Stimulated activated CD4-positive, alpha-beta T cell treated with anti-CD3 and anti-CD28 coated beads, Interleukin-1b, Interleukin-23, amount 100 ng/mL, for 24 hours (primary cell): Measurements from ENCODE around the gene CYSRT1.

ENCODE experiments used
- DNase-seq, 4 experiments: peaks; one replicate each; pipeline ENCODE4 v3.0.0-alpha.2; 2020; ENCODE audit warnings: low read depth in 4 of 4, low spot score in 1 of 4

CYSRT1 gene

DNA sequence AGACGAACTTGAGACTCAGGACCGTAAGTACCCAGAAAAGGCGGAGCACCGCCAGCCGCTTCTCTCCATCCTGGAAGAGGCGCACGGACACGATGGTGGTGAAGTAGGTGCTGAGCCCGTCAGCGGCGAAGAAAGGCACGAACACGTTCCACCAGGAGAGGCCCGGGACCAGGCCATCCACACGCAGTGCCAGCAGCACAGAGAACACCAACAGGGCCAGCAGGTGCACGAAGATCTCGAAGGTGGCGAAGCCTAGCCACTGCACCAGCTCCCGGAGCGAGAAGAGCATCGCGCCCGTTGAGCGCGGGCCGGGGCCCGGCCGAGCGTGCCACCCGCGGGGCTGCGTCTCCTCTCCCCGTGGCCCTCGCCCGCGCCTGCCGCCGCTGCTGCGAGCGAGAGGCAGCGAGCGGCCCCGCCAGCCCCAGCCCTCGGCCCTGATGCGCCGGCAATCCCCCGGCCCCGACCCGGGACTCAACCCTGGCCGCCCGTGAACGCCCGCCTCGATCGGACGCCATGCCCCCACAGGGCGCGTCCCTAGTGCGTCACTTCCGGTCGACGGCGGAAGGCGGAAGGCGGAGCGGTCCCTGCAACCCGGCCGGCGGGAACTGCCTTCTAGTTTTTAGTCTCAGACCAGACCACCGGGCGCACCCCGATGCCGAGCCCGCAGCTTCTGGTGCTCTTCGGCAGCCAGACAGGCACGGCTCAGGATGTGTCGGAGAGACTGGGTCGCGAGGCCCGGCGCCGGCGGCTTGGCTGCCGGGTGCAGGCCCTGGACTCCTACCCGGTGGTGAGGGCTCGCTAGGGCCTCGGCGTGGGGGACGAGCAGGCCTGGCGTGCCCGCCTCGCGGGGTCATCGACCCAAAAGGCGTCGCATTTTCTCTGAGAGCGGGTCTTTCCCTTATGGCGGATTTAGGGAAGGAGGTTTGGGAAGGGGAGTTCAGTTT is 19.6 kb upstream of the CYSRT1 start, which contains the start of the genes NDOR1 and TMEM203:
Gene NDOR1, plus strand, starts transcription at position 575 of the 944 bp plus-strand sequence. Its CDS starts 78 bp downstream, at position 653.
Gene TMEM203, minus strand, starts transcription at position 523 of the 944 bp plus-strand sequence. Its CDS starts 234 bp downstream, at position 289.
- peak; percentile 90 to 97 (median 94) for DNase-seq

DNA sequence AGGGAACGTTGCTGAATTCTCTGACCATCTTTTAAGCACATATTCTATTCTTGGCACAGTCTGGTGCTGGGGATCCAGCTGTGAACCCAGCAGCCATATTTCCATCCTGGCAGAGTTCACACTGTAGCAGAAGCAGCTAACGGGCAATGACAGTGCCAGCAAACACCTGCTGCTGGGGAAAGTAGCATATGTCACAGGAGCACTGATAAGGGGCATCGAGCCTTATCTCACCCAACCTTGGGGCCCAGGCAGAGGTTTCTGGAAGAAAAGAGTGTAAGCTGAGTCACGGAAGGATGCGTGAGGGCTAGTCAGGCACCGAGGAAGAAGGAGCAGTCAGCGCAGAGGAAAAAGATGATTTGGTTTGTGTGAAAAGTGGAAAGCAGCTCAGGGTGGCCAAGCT is 18.4 kb upstream of the CYSRT1 start:
- no peak for DNase-seq

DNA sequence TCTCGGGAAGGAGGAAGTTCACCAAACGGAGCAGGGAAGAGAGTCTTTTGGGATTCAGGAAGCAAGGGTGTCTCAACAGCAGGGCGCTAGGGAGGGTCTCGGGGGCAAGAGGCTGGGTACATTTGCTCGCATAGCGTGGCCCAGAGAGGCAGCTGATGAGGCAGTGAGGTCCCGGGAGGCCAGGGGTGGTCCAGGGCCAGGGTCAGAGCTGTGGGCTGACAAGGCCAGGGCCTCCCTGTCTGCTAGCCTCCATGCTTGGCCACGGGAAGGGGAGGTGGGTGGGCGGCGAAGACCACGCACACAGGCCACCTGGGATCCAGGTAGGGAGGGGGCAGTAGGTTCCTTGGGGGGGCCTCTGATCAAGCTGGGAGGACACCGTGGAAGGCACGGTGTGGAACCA is 13.4 kb upstream of the CYSRT1 start:
- DNase-seq = no peak

DNA sequence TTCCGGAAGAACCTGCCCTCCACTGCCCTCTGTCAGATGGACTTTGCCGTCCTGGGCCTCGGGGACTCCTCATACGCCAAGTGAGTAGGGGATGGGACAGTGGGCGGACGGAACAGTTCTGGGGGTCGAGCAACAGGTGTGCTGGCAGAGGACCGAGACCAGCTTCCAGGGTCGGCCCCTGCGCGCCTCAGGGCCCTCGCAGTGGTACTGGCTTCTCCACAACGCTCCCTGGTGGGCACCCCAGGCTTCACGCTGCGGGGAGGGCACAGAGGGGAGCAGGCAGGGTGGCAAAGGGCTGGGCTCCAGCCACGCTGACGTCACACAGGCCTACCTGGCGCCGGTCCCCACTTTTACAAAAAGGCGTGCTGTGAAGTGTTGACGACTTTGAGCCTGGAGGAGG is 12.5 kb upstream of the CYSRT1 start:
- no peak for DNase-seq

DNA sequence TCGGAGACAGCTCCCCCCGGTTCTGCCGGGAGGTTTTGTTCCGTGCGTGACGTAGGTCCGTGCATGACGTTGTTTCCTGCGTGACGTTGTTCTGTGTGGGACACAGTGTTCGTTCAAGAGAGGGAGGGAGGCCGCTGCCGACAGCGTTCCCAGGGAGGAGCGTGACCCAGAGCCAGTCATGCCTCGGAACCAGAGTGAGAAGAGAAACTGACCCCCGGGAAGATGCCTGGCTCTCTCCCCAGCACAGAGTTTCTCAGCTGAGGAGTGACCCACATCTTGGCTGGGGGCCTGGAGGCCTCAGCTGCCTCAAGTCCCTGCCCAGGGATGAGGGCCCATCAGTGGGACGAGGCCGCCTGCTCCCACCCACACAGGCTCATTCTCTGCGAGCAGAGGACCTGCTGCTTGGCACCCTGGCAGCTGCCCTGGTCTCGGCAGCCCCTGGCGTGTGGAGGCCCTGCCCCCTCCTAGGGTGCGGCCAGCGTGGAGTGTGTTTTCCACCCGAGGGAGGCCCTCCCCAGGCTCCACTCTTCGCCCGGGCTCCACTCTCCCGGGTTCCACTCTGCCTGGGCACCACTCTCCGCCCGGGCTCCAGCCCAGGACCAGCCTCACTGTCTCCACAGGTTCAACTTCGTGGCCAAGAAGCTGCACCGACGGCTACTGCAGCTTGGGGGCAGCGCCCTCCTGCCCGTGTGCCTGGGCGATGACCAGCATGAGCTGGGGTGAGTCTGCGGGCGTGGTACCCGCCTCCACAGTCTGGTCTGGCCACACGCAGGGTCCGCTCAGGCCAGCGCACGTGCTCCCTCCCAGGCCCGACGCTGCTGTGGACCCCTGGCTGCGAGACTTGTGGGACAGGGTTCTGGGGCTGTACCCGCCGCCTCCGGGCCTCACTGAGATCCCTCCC is 11.6 kb upstream of the CYSRT1 start:
- no peak for DNase-seq

DNA sequence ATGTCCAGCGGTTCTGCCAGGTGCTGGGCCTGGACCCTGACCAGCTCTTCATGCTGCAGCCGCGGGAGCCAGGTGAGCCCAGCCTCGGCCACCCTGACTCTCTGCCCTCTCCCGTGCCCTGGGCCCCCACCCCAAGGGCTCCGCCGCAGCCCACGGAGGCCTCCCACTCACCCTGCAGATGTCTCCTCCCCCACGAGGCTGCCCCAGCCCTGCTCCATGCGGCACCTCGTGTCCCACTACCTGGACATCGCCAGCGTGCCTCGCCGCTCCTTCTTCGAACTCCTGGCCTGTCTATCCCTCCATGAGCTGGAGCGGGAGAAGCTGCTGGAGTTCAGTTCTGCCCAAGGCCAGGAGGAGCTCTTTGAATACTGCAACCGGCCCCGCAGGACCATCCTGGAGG is 10.4 kb upstream of the CYSRT1 start:
- DNase-seq = no peak

DNA sequence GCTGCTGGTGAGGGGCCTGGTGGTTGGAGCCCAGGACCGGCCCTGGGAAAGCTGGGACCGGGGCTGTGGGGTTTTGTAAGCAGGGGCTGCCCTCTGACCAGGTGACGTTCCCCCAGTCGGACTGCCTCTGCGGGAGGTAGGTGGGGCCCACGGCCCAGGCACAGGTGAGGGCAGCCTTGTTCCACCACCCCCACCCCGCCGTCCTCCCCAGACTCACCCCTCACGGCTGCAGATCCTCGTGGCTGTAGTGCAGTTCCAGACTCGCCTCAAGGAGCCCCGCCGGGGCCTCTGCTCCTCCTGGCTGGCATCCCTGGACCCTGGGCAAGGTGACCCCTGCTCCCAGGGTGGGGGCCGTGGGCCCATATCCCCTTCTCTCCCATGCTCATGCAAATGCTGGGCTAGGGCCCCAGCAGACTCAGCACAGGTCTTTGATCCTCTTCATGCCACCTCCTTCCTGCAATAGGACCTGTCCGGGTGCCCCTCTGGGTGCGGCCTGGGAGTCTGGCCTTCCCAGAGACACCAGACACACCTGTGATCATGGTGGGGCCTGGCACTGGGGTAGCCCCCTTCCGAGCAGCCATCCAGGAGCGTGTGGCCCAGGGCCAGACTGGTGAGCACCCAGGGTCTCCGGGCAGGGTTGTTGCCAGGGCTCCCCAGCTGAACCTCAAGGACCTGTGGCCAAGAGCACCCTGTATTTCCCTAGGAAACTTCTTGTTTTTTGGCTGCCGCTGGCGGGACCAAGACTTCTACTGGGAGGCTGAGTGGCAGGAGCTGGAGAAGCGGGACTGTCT is 9.6 kb upstream of the CYSRT1 start:
- no peak for DNase-seq

DNA sequence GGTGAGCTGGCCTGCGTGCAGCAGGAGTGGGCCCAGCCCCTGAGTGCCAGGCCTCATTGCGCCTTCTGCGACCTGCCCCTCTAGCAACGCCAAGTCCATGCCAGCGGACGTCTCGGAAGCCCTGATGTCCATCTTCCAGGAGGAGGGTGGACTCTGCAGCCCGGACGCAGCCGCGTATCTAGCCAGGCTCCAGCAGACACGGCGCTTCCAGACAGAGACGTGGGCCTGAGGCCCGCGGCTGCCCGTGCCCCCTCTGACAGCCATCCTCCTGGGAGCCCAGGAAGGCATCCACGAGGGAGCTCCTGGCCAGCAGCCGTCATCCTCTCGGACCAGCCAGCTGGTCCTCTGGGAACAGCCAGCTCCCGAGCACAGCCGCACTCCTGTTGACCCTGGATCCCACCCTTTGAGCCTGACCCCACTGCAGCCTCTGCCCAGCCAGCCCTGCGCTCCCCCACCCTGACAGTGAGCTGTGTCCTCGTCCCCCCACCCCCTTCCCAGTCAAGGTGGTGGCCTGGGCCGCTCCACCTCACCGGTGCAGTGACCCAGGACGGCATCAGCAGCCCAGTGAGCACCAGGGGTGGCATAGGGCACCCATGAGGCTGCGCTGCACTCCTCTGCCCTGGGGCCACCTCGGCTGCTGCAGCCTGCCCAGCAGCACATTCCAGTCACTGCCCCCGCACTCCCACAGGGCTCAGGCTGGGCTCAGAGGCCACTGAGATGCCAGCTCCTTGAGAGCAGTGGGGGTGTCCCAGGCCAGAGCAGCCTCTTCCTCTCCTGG is 8.6 kb upstream of the CYSRT1 start:
- DNase-seq = no peak

DNA sequence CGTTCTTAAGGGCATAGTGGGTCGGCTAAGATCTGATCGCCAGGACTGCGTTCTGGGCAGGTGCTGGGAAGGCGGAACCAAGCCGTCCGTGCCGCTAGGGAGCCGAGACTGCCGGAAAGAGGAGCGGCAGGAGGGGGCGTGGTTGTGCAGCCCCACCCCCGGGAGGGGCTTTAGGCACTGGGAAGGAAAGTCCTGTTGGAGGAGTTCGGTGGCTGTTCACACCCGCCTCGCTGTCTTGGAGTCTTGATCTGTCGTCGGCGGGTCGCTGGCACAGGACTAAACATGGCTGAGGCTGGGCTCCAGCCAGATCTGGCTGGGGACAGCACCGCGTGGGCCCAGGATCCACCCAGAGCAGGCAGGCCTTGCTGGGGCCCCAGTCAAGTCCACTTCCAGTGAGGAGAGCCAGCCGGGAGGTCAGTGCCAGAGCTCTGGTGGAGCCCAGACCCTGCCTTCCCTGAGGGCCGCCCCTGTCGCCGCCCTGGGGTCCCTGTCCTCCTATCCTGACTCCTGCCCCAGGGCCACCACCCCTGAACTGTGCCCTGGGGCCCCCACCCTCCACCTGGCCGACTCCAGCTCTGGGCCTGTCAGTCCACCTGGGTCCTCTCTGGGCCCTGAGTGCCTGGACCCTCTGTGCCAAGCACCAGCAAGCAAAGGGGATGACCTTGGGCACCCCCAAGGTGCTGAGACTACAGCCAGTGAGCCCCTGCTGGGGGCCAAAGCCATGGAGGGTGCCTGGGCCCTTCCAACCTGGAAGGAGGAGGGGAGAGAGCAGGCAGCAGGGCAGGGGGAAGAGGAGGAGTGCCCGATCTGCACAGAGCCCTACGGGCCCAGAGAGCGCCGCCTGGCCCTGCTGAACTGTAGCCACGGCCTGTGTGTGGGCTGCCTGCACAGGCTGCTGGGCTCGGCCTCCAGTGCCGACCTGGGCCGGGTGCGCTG is 7.4 kb upstream of the CYSRT1 start:
- no peak for DNase-seq

DNA sequence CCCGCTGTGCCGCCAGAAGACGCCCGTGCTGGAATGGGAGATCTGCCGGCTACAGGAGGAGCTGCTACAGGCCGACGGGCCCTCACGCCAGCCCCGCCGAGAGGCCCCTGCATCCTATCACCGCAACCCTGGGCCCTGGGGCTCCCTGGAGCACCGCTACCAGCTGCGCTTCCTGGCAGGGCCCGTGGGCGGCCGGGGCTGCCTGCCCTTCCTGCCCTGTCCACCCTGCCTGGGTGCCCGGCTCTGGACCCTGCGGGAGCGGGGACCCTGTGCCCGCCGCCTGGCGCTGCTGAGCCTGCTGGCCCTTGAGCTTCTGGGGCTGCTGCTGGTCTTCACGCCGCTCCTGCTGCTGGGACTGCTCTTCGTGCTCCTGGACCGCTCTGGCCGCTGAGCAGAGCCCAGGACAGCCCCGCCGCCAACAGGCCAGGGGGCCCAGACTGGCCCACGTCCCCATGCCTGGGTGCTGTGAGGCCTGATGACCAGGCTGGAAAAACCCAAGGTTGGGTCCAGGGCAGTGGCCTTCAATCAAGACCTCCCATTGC is 6.7 kb upstream of the CYSRT1 start:
- DNase-seq = no peak

DNA sequence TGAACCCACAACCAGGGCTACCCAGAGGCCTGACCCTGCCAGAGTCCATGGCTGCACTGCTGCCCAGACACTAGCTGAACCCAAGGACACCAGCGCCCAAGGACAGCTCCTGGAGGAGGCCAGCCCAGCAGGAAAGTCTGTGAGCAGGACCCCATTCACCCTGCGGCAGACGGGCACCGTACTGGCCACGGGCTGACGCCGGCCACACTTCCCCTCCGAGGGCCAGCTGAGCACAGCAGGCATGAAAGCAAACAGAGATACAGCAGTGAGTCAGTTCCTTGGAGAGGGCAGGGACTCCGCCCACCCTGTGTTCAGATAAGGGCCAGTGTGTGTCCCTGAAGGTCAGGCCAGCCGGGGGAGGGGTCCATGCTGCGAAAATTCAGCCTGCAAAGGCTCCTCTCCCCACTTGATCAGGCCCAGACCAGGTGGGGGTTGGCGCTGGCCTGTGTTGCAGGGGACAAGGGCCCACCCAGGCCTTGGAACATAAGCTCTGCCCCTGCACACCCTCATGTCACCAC is 6.2 kb upstream of the CYSRT1 start:
- no peak for DNase-seq

DNA sequence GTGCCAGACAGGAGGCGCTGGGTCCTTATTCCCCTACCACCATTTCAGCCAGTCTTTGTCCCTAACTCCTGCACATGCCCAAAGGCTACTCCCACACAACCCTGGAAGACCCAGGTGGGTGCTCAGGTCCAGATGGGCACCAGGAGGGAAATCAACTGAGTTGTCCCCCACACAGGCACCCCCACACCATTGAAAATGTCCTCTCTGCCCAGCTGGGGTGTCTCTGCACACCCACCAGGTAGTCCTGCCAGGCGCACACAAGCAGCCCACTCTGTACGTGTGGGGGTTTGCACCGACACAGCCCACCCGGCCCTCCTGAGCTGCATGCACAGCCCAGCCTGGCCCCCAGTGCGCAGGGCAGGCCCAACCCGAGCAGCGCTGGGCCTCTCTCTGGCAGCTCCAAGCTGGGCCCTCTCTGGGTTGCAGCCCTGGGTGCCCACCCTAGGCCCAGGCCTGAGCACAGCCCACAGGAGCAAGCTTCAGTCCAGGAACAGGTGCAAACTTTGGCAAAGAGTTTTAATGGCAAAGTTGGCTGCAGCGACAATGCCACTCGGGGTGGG is 5.1 kb upstream of the CYSRT1 start:
- DNase-seq = no peak

DNA sequence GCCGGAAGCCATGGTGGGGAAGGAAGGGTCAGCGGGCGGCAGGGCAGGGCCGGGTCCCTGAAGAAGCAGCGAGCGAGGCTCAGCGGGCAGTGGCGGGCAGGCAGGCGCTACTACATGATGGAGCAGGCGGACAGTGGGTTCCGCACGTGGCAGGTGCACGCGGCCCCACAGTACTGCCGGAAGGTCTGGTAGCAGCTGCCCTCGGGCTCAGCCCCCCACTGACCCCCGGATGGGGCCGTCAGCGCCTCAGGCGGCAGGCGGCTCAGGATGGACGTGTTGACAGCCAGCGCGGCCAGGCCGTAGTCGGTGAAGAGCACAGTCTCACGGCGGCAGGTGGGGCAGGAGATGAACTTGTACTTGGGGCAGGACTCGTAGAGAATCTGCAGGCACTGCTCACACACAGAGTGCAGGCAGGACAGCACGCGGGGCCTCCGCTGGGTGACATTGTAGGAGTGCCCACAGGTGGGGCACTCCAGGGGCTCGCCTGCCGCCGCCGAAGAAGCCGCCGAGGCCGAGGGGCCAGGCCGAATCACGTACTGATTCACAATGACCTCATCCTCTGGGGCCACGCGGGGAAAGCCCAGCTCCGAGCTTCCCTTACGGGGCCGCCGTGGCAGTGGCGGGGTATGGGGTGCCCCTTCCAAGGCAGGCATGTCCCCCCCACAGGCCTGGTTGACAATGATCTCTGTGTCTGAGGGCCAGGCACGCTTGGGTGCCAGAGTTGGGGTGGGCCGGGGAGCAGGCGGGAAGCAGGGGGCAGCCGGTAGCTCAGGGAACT is 4.5 kb upstream of the CYSRT1 start:
- no peak for DNase-seq

DNA sequence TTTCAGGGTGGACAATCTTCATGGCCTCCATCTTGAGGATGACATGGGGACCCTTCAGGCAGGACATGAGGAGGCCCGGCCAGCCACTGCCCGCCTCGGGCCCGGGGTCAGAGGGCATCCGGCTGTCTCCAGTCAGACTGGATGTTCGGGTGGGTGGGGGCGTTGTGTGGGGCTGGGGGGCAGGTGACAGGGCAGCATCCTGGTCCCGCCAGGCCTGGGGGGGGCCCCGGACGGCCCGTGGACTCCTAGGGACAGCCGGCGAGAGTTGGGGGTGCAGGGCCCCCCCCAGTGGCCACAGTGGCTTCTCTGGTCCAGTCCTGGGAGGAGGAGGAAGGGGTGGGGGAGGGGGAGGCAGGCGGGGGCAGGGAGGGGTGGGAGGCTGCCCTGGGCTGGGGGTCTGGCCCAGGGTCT is 3.9 kb upstream of the CYSRT1 start:
- no peak for DNase-seq

DNA sequence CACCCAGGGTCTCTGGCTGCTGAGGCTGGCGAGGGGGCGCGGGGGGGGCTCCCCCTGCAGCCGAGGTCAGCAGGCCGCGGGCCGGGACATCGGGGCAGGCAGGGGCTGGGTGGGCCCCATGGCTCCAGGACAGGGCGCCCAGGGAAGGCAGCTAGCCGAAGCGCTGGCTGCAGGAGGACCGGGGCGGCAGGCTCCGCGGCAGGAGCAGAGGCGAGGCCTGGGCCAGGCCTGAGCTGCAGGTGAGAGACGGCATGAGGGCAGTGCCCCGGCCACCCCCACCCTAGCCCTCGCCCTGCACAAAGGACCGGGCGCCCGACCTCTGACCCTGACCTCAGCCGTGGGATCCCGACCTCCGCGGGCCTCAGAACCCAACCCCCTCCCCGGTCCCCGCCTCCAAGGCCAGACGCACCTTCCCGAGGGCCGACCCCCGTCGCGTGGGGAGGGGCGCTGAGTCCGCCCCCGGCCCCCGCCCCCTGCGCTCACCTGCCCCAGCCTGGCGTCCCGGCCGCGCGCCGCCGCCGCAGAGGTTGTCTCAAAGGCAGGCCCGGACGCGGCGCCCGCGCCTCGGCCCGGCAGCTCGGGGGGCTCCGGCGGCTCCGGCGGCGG is 3.4 kb upstream of the CYSRT1 start:
- DNase-seq = no peak

DNA sequence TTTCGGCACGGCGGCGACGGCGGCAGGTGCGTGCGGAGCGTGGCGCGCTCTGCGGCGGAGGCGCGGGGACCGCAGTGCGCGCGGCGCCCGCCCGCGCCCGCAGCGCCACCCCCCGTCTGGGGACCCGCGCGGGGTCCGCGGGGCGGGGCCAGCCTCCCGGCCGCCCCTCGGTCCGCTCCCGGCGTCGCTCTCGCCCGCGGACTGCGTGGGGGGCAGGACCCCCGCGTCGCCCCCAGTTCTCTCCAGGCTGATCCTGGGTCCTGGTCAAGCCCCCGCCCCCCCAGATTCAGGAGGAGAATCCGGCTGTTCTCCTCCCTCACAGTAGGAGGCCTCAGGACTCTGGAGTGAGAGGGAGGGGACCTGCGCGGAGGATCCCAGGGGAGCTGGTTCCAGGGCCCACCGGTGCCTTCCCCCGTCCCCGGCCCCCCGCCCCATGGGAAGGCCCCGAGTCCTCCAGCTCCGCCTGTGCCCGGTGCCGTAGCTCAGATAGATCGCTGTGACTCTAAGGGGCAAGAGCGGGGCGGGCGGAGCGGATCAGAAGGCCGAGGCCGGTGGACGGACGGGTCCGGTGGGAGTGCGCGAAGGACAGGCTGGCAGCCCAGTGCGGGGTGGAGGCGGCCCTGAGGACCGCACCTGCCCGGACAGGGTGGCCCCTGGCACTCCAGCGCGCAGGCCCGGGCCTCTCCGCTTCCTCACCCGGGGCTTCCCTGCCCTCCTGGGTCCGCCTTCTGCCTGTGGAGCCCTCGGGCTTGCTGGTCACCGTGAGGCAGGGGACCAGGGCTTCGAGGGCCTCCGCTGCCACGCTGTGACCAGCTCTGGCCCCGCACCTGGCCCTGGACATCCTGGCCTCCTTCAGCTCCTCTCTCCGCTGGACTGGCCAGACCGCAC is 2.5 kb upstream of the CYSRT1 start, which contains the start of gene RNF208:
Gene RNF208, minus strand, starts transcription at position 51 of the 888 bp plus-strand sequence. CDS start 1,028 bp downstream, outside the sequence.
- no peak for DNase-seq
